H7 (cell line): ENCODE data around the gene SLC9C1. TPM values are rescaled to one million over a fixed set of nuclear protein-coding genes. Genes with fewer than 3 reads are reported as not detected.

ENCODE experiments used
- DNase-seq: peaks from one replicate; pipeline ENCODE4 v3.0.0; 2012
- H3K27me3 ChIP-seq: 2 replicates; pipeline ENCODE4 v1.6.0; 2011; ENCODE audit warnings: mild to moderate bottlenecking, low read length; ENCODE audit not compliant: control insufficient read depth, insufficient read depth
- H3K36me3 ChIP-seq: replicated peaks from 2 replicates; pipeline ENCODE4 v1.5.1; 2011; ENCODE audit warnings: low read length; ENCODE audit not compliant: control insufficient read depth, insufficient read depth
- H3K4me3 ChIP-seq: 2 replicates; pipeline ENCODE4 v1.5.1; 2011; ENCODE audit warnings: low read depth, mild to moderate bottlenecking, control low read depth, low read length, moderate library complexity; ENCODE audit not compliant: insufficient read depth
- total RNA-seq: library from RNA; depleted of rRNA; stranded (reverse); fragments of >200 nt; shearing (Covaris generic); gene quantifications from 2 replicates; pipeline ENCODE4 v1.2.3, GENCODE V29; 2014

SLC9C1 gene
- total RNA-seq, 1 experiment from 2014 or later, result 0.38 TPM

DNA sequence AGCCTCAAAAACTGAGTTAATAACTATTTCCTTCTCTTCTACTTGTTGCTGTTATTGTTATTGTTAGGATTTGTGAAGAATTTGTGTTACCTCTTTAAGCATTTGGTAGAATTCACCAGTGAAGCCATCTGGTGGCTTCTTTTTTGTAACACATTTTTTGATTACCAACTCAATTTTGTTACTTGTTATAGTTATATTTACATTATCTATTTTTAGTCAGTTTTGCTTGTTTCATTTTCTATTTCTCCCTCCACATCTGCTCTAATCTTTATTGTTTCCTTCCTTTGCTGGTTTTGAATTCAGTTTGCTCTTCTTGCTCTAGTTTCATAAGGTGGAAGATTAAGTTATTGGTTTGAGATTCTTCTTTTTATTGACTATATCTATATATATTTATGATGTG is 3.7 kb upstream of the SLC9C1 start:
- no peak for DNase-seq
- Histone ChIP-seq H3K36me3 (no peaks in the 10 kb centered on the region), H3K4me3 (no peak overlapping the region), H3K27me3 (no peaks in the 10 kb centered on the region)

DNA sequence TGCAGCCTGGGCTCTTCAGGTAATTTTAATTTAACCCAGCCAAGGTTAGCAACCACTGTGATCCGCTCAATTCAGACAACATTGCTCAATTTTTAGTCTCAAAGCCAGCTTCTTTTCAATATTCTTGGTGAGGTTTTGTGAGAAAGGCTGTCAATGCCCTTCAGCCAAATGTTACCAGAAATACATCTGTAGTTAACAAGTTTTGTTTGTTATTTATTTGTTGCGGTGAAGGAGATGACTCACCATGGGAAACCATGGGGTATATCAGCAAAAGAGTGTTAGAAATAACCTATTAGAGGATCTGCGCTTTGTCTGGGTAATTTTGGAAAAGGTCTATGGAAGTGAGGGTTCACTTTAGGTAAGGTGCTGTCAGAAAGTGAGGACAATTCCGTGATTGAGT is 5.0 kb downstream of the SLC9C1 start:
- Histone ChIP-seq H3K4me3 (no peak overlapping the region), H3K27me3 (no peaks in the 10 kb centered on the region), H3K36me3 (no peaks in the 10 kb centered on the region)
- DNase-seq, result no peak

DNA sequence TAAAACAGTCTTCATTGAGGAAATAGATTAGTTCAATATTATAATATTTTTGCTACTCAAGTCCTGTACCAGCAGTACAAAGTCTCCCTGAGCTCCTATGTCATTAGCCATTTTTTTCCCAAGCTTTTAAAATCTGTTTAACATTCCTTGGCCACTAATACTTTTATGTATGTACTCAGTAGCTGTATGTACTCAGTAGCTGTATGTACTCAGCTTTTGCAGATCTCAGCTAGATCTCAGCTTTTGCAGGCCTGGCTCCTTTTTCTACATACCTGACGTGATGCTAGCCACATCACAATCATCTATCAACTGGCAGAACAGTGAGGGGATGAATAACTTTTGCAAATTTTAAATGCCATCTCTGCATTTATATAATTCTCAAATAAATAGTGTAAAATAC is 13.8 kb downstream of the SLC9C1 start:
- no peak overlapping the region for H3K4me3 ChIP-seq
- no peak for DNase-seq
- H3K36me3 ChIP-seq, result no peaks in the 10 kb centered on the region

DNA sequence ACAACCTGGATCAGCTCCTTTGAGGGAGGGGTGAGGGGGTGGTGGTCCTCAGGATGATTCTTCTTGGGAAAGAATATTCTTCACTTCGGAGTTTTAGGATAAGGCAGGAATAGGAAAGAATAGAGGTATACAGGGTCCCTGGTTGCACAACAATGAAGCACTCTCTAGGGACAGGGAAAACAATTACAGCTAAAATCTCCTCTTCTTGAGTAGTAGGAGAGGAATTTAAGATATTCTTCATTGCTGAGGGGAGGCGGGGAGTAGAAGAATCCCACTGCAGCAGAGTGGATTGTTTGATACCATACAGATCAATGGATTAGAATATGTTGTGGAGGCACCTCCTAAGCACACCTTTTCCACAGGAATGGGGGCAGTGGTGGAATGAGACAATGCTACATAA is 20.5 kb downstream of the SLC9C1 start:
- H3K27me3 ChIP-seq, result no peaks in the 10 kb centered on the region
- H3K4me3 ChIP-seq, result no peak overlapping the region
- no peak for DNase-seq
- H3K36me3 ChIP-seq, result no peaks in the 10 kb centered on the region

More for the DNA sequence above, 13.8 kb downstream of the SLC9C1 start:
- no peaks in the 10 kb centered on the region for H3K27me3 ChIP-seq

DNA sequence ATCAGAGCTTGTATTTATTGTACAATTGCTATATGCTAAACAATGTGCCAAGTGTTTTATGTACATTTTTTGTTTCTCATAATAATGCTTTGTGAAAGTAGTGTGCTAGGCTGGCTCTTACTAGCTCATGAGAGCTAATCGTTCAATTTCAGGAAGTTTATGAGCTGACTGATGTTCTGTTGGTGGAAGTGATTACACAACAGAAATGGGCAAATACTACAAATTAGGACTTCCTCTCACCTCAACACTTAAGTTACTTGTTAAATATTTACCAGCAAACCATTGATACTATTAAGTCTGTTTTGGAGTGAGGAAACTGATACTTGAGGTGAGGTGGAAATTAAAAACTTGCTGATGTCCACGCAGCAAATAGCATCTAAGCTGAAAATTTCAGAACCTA is 32.3 kb downstream of the SLC9C1 start:
- H3K27me3 ChIP-seq, result no peaks in the 10 kb centered on the region
- no peak overlapping the region for H3K4me3 ChIP-seq
- DNase-seq, result no peak
- H3K36me3 ChIP-seq, result no peaks in the 10 kb centered on the region

DNA sequence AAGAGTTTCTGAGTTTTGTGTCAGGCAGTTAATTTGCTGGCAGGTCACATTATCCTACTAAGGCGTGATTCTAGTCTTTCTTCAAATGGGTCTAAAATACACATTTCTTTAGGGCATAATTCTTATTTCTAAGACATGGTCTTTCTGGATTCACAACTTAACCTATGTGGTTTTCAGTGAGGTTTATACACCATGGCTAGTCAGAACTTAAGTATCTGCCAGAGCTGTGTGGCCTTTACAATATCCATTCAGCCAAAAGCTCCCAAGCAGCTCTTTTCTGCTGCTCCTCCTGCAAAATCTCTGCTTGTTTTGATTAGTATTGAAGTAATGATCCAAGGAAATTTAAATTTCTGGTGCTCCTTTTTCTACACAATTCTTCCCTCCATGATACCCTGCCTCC is 33.5 kb downstream of the SLC9C1 start:
- H3K36me3 ChIP-seq, result no peaks in the 10 kb centered on the region
- DNase-seq, result no peak

DNA sequence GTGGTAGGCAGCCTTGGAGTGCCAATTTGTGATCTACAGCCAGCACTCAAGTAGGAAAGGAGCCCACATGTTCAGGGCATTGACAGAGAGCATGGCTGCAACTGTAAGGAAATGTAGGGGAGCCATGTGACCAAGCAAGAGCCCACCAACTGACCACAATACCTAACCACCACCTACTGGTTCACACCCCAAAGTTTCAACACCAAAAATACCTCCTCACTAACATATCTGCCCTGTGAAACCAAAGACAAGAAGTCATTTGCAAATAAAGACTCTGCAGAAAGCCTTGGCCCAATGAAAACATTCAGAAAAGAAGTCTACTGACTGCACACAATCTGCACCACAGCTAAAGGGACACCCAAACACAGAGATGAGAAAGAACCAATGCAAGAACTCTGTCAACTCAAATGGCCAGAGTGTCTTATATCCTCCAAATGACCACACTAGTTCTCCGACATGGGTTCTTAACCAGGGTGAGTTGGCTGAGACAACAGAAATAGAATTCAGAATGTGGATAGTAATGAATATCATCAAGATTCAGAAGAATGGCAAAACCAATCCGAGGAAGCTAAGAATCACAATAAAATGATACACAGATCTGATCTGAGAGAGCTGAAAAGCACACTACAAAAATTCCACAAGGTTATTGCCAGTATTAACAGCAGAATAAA is 40.6 kb downstream of the SLC9C1 start:
- DNase-seq, result no peak
- Histone ChIP-seq H3K4me3 (no peak overlapping the region), H3K27me3 (no peaks in the 10 kb centered on the region), H3K36me3 (no peaks in the 10 kb centered on the region)

More for the DNA sequence above, 33.5 kb downstream of the SLC9C1 start:
- no peak overlapping the region for H3K4me3 ChIP-seq
- no peaks in the 10 kb centered on the region for H3K27me3 ChIP-seq

DNA sequence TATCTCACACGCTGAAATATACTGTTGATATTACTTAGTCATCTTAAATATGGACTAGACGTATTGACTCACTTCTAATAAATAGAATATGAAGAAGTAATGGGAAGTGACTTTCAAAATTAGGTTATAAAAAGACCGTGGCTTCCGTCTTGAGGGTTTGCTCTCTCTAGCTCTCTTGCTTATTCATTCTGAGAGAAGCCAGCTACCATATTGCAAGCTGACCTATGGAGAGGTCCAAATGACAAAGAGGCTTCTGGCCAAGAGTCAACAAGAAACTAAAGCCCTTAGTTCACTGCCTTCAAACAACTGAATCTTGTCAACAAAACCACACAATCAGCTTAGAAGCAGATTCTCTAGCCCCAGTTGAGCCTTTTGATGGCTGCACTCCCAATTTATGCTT is 46.1 kb downstream of the SLC9C1 start:
- H3K4me3 ChIP-seq, result no peak overlapping the region
- no peak for DNase-seq
- H3K27me3 ChIP-seq, result no peaks in the 10 kb centered on the region
- no peaks in the 10 kb centered on the region for H3K36me3 ChIP-seq

DNA sequence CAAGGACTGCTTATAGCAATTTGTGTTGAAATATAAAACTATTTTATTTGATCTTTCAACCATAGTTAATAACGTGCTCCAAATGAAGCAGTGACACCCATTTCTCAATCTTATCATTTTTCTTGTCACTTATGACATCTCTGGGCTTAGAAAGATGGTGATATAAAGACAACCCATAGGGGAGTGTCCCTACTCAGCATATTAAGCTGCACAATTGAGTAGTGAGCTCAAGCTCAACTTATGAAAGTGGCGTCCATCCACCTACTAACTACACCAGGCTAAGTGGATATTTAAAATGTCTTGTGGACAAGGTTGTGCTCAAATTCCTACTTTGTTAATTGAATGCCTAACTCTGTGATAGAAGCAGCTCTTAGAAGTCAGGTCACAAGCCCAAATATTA is 46.7 kb downstream of the SLC9C1 start:
- Histone ChIP-seq H3K36me3 (no peaks in the 10 kb centered on the region), H3K4me3 (no peak overlapping the region), H3K27me3 (no peaks in the 10 kb centered on the region)
- DNase-seq, result no peak

DNA sequence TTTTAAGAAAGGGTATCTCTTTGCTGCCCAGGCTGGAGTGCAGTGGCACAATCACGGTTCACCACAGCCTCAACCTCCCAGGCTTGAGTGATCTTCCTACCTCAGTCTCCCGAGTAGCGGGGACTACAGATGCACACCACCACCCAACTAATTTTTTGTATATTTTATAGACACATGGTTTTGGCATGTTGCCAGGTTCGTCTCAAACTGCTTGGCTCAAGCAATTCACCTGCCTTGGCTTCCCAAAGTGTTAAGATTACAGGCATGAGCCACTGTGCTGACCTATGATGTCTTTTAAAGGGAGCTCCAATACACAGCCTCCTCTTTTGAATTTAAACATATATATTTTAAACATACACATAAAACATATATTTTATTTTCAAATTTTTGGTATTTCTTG is 60.9 kb downstream of the SLC9C1 start:
- Histone ChIP-seq H3K4me3 (no peak overlapping the region), H3K36me3 (no peaks in the 10 kb centered on the region), H3K27me3 (no peaks in the 10 kb centered on the region)
- no peak for DNase-seq

DNA sequence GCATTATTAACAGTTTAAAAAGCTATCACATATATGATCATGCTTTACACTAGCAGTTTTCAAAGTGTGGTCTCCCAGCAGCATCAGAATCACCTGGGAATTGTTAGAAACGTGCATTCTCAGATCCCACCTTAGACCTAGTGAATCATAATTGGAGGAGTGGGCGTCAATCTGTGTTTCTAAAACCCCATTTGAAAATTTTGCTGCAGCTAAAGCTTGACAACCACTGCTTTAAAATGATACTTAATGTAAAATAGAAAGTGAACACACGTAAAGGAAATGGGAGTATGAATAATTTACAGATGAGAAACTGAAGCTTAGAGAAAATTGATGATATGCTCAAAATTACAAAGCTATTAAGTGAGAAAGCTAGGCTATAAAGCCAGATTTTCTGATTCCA is 62.3 kb downstream of the SLC9C1 start:
- Histone ChIP-seq H3K27me3 (no peaks in the 10 kb centered on the region), H3K36me3 (no peaks in the 10 kb centered on the region), H3K4me3 (no peak overlapping the region)
- DNase-seq, result no peak

DNA sequence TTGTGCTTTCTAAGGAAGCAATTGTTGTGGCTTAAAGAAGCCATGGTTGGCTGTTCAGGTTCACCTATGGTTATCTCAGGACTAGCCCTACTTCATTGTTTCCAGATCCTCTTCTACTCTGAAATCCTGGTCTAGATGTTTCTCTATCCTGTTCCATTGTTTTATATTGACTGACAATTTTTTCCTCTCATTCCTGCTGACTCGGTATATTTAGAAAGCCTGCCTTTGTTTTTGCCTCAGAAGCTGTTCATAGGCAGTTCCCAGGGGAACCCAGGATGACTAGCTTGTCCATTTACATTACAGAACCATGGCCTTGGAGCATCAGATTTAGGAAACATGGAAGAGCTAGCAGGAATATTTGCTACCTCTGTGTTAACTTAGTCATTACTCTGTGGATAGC is 64.0 kb downstream of the SLC9C1 start:
- no peaks in the 10 kb centered on the region for H3K36me3 ChIP-seq
- no peak for DNase-seq
- H3K4me3 ChIP-seq, result no peak overlapping the region
- no peaks in the 10 kb centered on the region for H3K27me3 ChIP-seq

DNA sequence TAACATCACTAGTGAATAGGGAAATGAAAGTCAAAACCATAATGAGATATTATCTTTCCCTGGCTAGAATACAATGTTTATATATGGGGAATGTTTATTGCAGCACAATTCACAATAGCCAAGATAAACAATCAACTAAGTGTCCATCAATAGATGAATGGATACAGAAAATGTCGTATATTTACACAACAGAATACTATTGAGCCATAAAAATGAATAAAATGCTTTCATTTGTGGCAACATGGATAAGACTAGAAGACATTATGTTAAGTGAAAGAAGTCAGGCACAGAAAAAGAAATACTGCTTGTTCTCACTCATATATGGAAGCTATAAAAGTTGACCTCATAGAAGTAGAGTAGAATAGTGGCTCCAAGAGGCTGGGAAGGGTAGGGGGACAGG is 65.2 kb downstream of the SLC9C1 start:
- H3K4me3 ChIP-seq, result no peak overlapping the region
- H3K36me3 ChIP-seq, result no peaks in the 10 kb centered on the region
- no peak for DNase-seq
- no peaks in the 10 kb centered on the region for H3K27me3 ChIP-seq

DNA sequence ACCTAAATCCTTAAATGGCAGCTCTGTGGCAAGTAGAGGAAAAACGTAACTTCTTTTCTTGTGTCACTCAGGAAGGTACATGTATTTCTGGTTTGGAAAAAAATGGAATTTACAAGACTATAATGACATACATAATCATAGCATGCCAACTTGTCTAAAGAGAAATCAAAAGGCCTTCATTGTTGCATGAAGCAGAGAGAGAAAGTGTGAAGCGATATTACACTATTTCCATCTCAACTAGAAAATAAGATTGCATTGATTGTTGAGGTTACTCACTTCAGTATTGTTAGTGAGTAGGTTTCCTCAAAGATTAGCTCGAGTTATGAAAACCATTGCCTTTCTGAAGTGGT is 93.7 kb downstream of the SLC9C1 start:
- no peaks in the 10 kb centered on the region for H3K27me3 ChIP-seq
- no peak for DNase-seq
- no peak overlapping the region for H3K4me3 ChIP-seq
- H3K36me3 ChIP-seq, result no peaks in the 10 kb centered on the region

DNA sequence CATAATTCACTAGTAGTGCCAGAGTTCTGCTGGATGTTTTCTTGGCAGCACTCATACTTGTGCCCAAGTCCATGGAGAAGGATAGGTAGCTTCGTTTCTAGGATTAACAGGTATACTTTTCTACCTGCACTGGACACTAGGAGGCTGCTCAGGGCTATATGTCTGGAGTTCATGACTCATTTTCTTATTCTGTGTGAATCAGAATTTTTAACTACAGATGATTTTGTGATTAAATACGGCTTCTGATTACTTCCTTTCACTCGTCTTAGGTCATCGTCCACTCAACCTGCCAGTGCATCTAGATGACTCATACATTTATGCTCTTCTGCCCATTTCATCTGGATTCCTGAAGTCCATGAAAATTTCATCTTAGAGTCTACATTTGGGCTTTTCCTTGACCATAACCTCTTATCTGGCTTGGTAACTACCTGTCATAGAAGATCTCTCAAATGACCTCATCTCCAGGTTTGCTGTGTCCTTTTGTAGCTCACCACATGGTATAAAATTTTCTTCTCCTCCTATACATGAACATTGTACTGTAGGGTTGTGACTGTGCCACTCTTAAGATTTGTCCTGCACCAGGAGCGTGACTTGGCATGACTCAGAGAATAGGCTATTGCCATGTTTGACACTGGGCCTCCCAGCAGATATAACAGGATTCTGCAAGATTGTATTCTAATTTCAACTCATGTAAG is 94.2 kb downstream of the SLC9C1 start:
- Histone ChIP-seq H3K36me3 (no peaks in the 10 kb centered on the region), H3K4me3 (no peak overlapping the region), H3K27me3 (no peaks in the 10 kb centered on the region)
- DNase-seq, result no peak

DNA sequence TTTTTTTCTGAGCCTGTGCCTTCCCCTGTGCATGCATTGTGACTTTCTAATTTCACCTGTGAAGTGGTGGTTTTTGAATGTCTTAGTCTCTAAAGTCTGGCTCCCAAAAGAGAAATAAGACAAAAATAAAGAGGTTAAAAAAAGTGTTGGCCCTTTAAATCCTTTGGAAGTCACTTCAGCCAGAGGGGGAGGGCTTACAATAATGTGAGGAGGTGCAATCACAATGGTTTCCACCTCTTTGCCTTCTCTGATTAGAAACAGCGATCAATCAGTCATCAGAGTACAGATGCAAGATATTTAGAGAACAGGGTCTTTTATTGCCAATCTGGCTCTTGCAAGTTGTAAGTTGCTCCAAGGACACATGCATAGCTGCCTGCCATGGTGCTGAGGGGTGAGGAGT is 96.9 kb downstream of the SLC9C1 start:
- no peaks in the 10 kb centered on the region for H3K27me3 ChIP-seq
- no peaks in the 10 kb centered on the region for H3K36me3 ChIP-seq
- no peak overlapping the region for H3K4me3 ChIP-seq
- no peak for DNase-seq
